Measurements from ENCODE around the gene RNF212B. TPM values are rescaled to one million over a fixed set of nuclear protein-coding genes. Genes with fewer than 3 reads are reported as not detected.
"Not testable (repeated sequence)": the region's sequence is repeated elsewhere in the genome, so short reads cannot be mapped to it uniquely, and the experiment has no call there.

The RNF212B gene
- total and polyA plus RNA-seq, 10 of the 15 experiments (the other 5 are each of a cell fraction or from before 2014, with no cell fraction given): not detected

DNA sequence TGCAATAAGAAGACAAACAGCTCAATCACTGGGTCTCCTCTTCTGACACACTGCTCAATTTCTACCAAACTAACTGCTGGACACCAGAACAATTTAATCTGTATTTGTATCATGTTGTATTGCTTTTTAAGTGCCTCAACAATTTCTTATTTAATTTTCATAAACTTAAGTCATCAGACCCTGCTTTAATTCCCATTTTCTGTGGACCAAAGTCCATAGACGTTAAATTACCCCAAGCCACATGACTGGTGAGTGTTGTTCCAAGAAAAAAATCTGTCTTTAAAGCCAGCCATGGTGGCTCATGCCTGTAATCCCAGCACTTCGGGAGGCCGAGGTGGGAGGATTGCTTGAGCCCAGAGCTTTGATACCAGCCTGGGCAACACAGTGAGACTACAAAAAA lies 39.5 kb downstream of the RNF212B start (continued):
- TF ChIP-seq, protein P1, sequence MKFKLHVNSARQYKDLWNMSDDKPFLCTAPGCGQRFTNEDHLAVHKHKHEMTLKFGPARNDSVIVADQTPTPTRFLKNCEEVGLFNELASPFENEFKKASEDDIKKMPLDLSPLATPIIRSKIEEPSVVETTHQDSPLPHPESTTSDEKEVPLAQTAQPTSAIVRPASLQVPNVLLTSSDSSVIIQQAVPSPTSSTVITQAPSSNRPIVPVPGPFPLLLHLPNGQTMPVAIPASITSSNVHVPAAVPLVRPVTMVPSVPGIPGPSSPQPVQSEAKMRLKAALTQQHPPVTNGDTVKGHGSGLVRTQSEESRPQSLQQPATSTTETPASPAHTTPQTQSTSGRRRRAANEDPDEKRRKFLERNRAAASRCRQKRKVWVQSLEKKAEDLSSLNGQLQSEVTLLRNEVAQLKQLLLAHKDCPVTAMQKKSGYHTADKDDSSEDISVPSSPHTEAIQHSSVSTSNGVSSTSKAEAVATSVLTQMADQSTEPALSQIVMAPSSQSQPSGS (IDR thresholded peaks at IDR 0.05; ENCODE audit: low read length): no peak

GRCh38 chr14:23277928-23278327 lies 40.2 kb downstream of the RNF212B start:
- H3K27ac ChIP-seq (ENCODE audit: control insufficient read depth, insufficient read depth); RAD21 ChIA-PET (ENCODE audit: unreplicated experiment); ATAC-seq; H3K36me3 ChIP-seq (ENCODE audit: control insufficient read depth in 2 of 2, insufficient read depth in 2 of 2, low read length in 1 of 2); FAIRE-seq; H2AFZ ChIP-seq (ENCODE audit: control insufficient read depth, low read depth, low read length); DNase-seq (ENCODE audit: low read depth, low spot score); in situ Hi-C loops (cut with MboI); H3K27me3 ChIP-seq (replicated peaks in 1 of 2; ENCODE audit: control insufficient read depth in 2 of 2, insufficient read depth in 2 of 2, low read length in 1 of 2); intact Hi-C loops (cut with micrococcal nuclease; ENCODE audit: unreplicated experiment); H3K79me2 ChIP-seq (ENCODE audit: control insufficient read depth, insufficient read depth, low read length); H3K4me2 ChIP-seq (ENCODE audit: control insufficient read depth, insufficient read depth); H3K9me3 ChIP-seq (replicated peaks; ENCODE audit: control insufficient read depth, insufficient read depth, low read length); POLR2A ChIA-PET; BruUV-seq (replicated peaks); H4K20me1 ChIP-seq (ENCODE audit: control insufficient read depth, insufficient read depth); H3K4me3 ChIP-seq; H3K4me1 ChIP-seq (ENCODE audit: control insufficient read depth, insufficient read depth, low read length); H3K9ac ChIP-seq (ENCODE audit: control insufficient read depth, insufficient read depth, low read length): not testable (repeated sequence)
- 99% methylated on average over 6 of the region's 6 CpGs for WGBS (ENCODE audit: insufficient coverage, insufficient replicate concordance, low lambda C conversion rate, missing lambda C conversion rate)
- ChIA-PET CTCF (interaction anchor here (0.9 to 1.6 kb wide), 4 partner anchors 12 to 157 kb away, joined by 3 to 11 read pairs (median 5); no protein-coding TSS in a partner anchor), SMC1A (ENCODE audit: uncharacterized antibody, unreplicated experiment) (interaction anchor here (1.5 kb wide), 1 partner anchor 14 kb away, joined by 4 read pairs; no protein-coding TSS in a partner anchor)

- no peaks in the 10 kb centered on the region for H3K9me3 ChIP-seq (replicated peaks; ENCODE audit: control insufficient read depth, insufficient read depth, low read length)
- DNase-seq (ENCODE audit: low read depth, low spot score): no peak
- peaks cover 6% of the 10 kb centered on the region; the same call in 1 of the 2 replicates for H3K4me1 ChIP-seq (ENCODE audit: control insufficient read depth, insufficient read depth, low read length)
- no peak overlapping the region for H2AFZ ChIP-seq (ENCODE audit: control insufficient read depth, low read depth, low read length)
- no peaks in the 10 kb centered on the region; a peak in 1 of 4 replicates for H3K27me3 ChIP-seq (replicated peaks in 1 of 2; ENCODE audit: control insufficient read depth in 2 of 2, insufficient read depth in 2 of 2, low read length in 1 of 2)
- no peak overlapping the region for H3K4me2 ChIP-seq (ENCODE audit: control insufficient read depth, insufficient read depth)
- POLR2A ChIA-PET: no interaction called here
- no peak overlapping the region for H3K9ac ChIP-seq (ENCODE audit: control insufficient read depth, insufficient read depth, low read length)
- 98% methylated on average over 6 of the region's 6 CpGs for WGBS (ENCODE audit: insufficient coverage, insufficient replicate concordance, low lambda C conversion rate, missing lambda C conversion rate)
- H3K27ac ChIP-seq (ENCODE audit: control insufficient read depth, insufficient read depth): no peak overlapping the region
- H3K4me3 ChIP-seq: no peak overlapping the region
- no peaks in the 10 kb centered on the region for H4K20me1 ChIP-seq (ENCODE audit: control insufficient read depth, insufficient read depth)
- peaks cover 24% of the 10 kb centered on the region for H3K79me2 ChIP-seq (ENCODE audit: control insufficient read depth, insufficient read depth, low read length)
- FAIRE-seq: no peak
- in situ Hi-C loops (cut with MboI) (no loop called here), intact Hi-C loops (cut with micrococcal nuclease; ENCODE audit: unreplicated experiment) (no loop called here)
- SMC1A ChIA-PET (ENCODE audit: uncharacterized antibody, unreplicated experiment): no interaction called here
- RAD21 ChIA-PET (ENCODE audit: unreplicated experiment): no interaction called here
- H3K36me3 ChIP-seq (ENCODE audit: control insufficient read depth in 2 of 2, insufficient read depth in 2 of 2, low read length in 1 of 2): peaks cover 0 to 3% of the 10 kb centered on the region in 2 experiments; a peak in 1 of 4 replicates
- ATAC-seq: no peak
- CTCF ChIA-PET: interaction anchor here (2.3 kb wide), 1 partner anchor 14 kb away, joined by 8 read pairs; no protein-coding TSS in a partner anchor
- BruUV-seq (replicated peaks): no TSS peak
- TF ChIP-seq SKIL (IDR thresholded peaks at IDR 0.05; ENCODE audit: low read depth, poor library complexity, severe bottlenecking) (no peak), FOXK2 (IDR thresholded peaks at IDR 0.05) (no peak), BHLHE40 (IDR thresholded peaks at IDR 0.05; ENCODE audit: borderline replicate concordance in 1 of 2, low read depth in 2 of 2, low read length in 1 of 2) (no peak), ZBTB11 (CRISPR knock-in tag; IDR thresholded peaks at IDR 0.05) (no peak), BACH1 (IDR thresholded peaks at IDR 0.05; ENCODE audit: borderline replicate concordance) (no peak), KLF5 (IDR thresholded peaks at IDR 0.05; ENCODE audit: partially characterized antibody) (no peak), SREBF1 (IDR thresholded peaks at IDR 0.05; ENCODE audit: low read length) (no peak)
Observed at GRCh38 chr14:23281247-23281646, 43.5 kb downstream of the RNF212B start.

All from GM12878 (cell line).